Mesenchymal stem cell (in vitro differentiated cells and primary cell): Measurements from ENCODE around the gene POC1B.

Experiments
- DNase-seq: peaks from one replicate; pipeline ENCODE4 v3.0.0-alpha.2; 2013
- H2AFZ ChIP-seq: one replicate; pipeline ENCODE4 v1.6.1; 2013; ENCODE audit warnings: low read depth, mild to moderate bottlenecking, control low read depth, inconsistent platforms, low read length, moderate library complexity
- H2AK5ac ChIP-seq: 2 replicates; pipeline ENCODE4 v1.6.1; 2013; ENCODE audit warnings: low read length, moderate library complexity, mild to moderate bottlenecking, inconsistent platforms; ENCODE audit not compliant: severe bottlenecking
- H2BK120ac ChIP-seq: one replicate; pipeline ENCODE4 v1.6.1; 2013; ENCODE audit warnings: low read depth, mild to moderate bottlenecking, inconsistent platforms, low read length, moderate library complexity
- H2BK12ac ChIP-seq, 2 experiments: one replicate each; pipeline ENCODE4 v1.6.1; 2013; ENCODE audit warnings: inconsistent platforms in 2 of 2, low read length in 2 of 2, mild to moderate bottlenecking in 2 of 2, moderate library complexity in 2 of 2, control low read depth in 1 of 2
- H2BK15ac ChIP-seq: one replicate; pipeline ENCODE4 v1.6.1; 2013; ENCODE audit warnings: mild to moderate bottlenecking, low read depth, inconsistent platforms; ENCODE audit not compliant: poor library complexity, severe bottlenecking
- H2BK5ac ChIP-seq: 2 replicates; pipeline ENCODE4 v1.6.1; 2013; ENCODE audit warnings: low read depth, mild to moderate bottlenecking, low read length, control low read depth, inconsistent platforms; ENCODE audit not compliant: poor library complexity, severe bottlenecking
- H3K14ac ChIP-seq, 2 experiments: one replicate each; pipeline ENCODE4 v1.6.1; 2013; ENCODE audit warnings: inconsistent platforms in 2 of 2, low read length in 2 of 2, control low read depth in 1 of 2, mild to moderate bottlenecking in 1 of 2, moderate library complexity in 1 of 2
- H3K18ac ChIP-seq, 2 experiments: one replicate each; pipeline ENCODE4 v1.6.1; 2013; ENCODE audit warnings: inconsistent platforms in 2 of 2, low read length in 2 of 2, control low read depth in 1 of 2, low read depth in 1 of 2, mild to moderate bottlenecking in 1 of 2
- H3K23ac ChIP-seq, 2 experiments: one replicate each; pipeline ENCODE4 v1.6.1; 2013; ENCODE audit warnings: inconsistent platforms in 2 of 2, low read length in 2 of 2, mild to moderate bottlenecking in 2 of 2, moderate library complexity in 2 of 2, control low read depth in 1 of 2
- H3K27ac ChIP-seq: 2 replicates; pipeline ENCODE4 v1.5.1; 2013; ENCODE audit warnings: mild to moderate bottlenecking, moderate library complexity, low read length, control low read depth, inconsistent platforms; ENCODE audit not compliant: poor library complexity, severe bottlenecking
- H3K27me3 ChIP-seq, 2 experiments: 2 replicates each; pipeline versions ENCODE4 v1.6.1 to v1.7.0; 2013; ENCODE audit warnings: low read length in 2 of 2, mild to moderate bottlenecking in 2 of 2, moderate library complexity in 2 of 2, control low read depth in 1 of 2, inconsistent platforms in 1 of 2; ENCODE audit not compliant: control insufficient read depth in 1 of 2, insufficient read depth in 1 of 2
- H3K36me3 ChIP-seq, 2 experiments: 2 replicates each; pipeline versions ENCODE4 v1.6.1 to v1.7.0; 2013; ENCODE audit warnings: low read length in 2 of 2, control low read depth in 1 of 2, inconsistent platforms in 1 of 2, low read depth in 1 of 2, mild to moderate bottlenecking in 1 of 2; ENCODE audit not compliant: insufficient read depth in 2 of 2, control insufficient read depth in 1 of 2
- H3K4ac ChIP-seq, 2 experiments: one replicate each; pipeline ENCODE4 v1.6.1; 2013; ENCODE audit warnings: inconsistent platforms in 2 of 2, low read length in 2 of 2, mild to moderate bottlenecking in 2 of 2, moderate library complexity in 2 of 2, control low read depth in 1 of 2, low read depth in 1 of 2
- H3K4me1 ChIP-seq: 2 replicates; pipeline ENCODE4 v1.6.1; 2013; ENCODE audit warnings: low read depth, low read length, control low read depth; ENCODE audit not compliant: control insufficient read depth, insufficient read depth
- H3K4me2 ChIP-seq: 2 replicates; pipeline ENCODE4 v1.6.1; 2013; ENCODE audit warnings: low read length, mild to moderate bottlenecking, inconsistent platforms; ENCODE audit not compliant: poor library complexity, severe bottlenecking
- H3K4me3 ChIP-seq, 2 experiments: 2 replicates each; pipeline versions ENCODE4 v1.5.1 to v1.7.0; 2013; ENCODE audit warnings: low read length in 2 of 2, mild to moderate bottlenecking in 2 of 2, control low read depth in 1 of 2, low read depth in 1 of 2; ENCODE audit not compliant: insufficient read depth in 1 of 2
- H3K79me1 ChIP-seq: replicated peaks from 2 replicates; pipeline ENCODE4 v1.6.1; 2013; ENCODE audit warnings: mild to moderate bottlenecking, control low read depth, low read length, inconsistent platforms; ENCODE audit not compliant: poor library complexity, severe bottlenecking
- H3K9ac ChIP-seq: 2 replicates; pipeline ENCODE4 v1.7.0; 2013; ENCODE audit warnings: mild to moderate bottlenecking, low read length, moderate library complexity
- H3K9me3 ChIP-seq: 2 replicates; pipeline ENCODE4 v1.7.0; 2013; ENCODE audit warnings: mild to moderate bottlenecking, low read length; ENCODE audit not compliant: control insufficient read depth
- H4K8ac ChIP-seq: one replicate; pipeline ENCODE4 v1.6.1; 2013; ENCODE audit warnings: inconsistent platforms, mild to moderate bottlenecking, low read length, moderate library complexity
- H4K91ac ChIP-seq: one replicate; pipeline ENCODE4 v1.6.1; 2013; ENCODE audit warnings: mild to moderate bottlenecking, low read length, inconsistent platforms
- WGBS: methylation state at CpG from one replicate; pipeline ENCODE4 v1.1.7; 2013; ENCODE audit warnings: mixed read lengths; 5-methylcytosine and 5-hydroxymethylcytosine counted together

POC1B gene

GRCh38 chr12:89476232-89476631 is 49.6 kb downstream of the POC1B start:
- no peak overlapping the region for H3K14ac ChIP-seq
- H2AFZ ChIP-seq = no peak overlapping the region
- no peaks in the 10 kb centered on the region for H3K36me3 ChIP-seq
- no peak overlapping the region for H4K91ac ChIP-seq
- H3K4me3 ChIP-seq = no peak overlapping the region
- H2BK120ac ChIP-seq = no peak overlapping the region
- no peak overlapping the region for H3K18ac ChIP-seq
- no peak for DNase-seq
- no peak overlapping the region for H4K8ac ChIP-seq
- no peak overlapping the region for H2AK5ac ChIP-seq
- H3K23ac ChIP-seq = no peak overlapping the region
- H3K4ac ChIP-seq = no peak overlapping the region
- no peak overlapping the region for H2BK15ac ChIP-seq
- H3K27me3 ChIP-seq = no peaks in the 10 kb centered on the region
- H3K79me1 ChIP-seq = peaks cover 1% of the 10 kb centered on the region
- H3K9me3 ChIP-seq = no peaks in the 10 kb centered on the region
- 97% methylated on average over 3 of the region's 3 CpGs for WGBS
- H2BK5ac ChIP-seq = no peak overlapping the region
- no peak overlapping the region for H3K9ac ChIP-seq
- H2BK12ac ChIP-seq = no peak overlapping the region
- H3K4me1 ChIP-seq = no peaks in the 10 kb centered on the region
- no peak overlapping the region for H3K4me2 ChIP-seq
- H3K27ac ChIP-seq = no peak overlapping the region

GRCh38 chr12:89475203-89475990 is 50.5 kb downstream of the POC1B start:
- 33% methylated on average over 1 of the region's 6 CpGs for WGBS
- Histone ChIP-seq H4K8ac (peak overlapping the region; percentile 24), H2BK120ac (no peak overlapping the region), H2BK15ac (no peak overlapping the region), H2BK12ac (no peak overlapping the region), H3K4me3 (no peak overlapping the region), H3K36me3 (no peaks in the 10 kb centered on the region), H3K27me3 (no peaks in the 10 kb centered on the region), H3K9ac (no peak overlapping the region), H3K23ac (no peak overlapping the region), H2AK5ac (no peak overlapping the region), H3K14ac (no peak overlapping the region), H3K79me1 (peaks cover 1% of the 10 kb centered on the region), H4K91ac (no peak overlapping the region), H3K18ac (no peak overlapping the region), H3K9me3 (no peaks in the 10 kb centered on the region), H3K4ac (no peak overlapping the region), H2AFZ (no peak overlapping the region), H3K4me2 (no peak overlapping the region), H3K27ac (no peak overlapping the region), H3K4me1 (no peaks in the 10 kb centered on the region), H2BK5ac (no peak overlapping the region)
- no peak for DNase-seq

- Histone ChIP-seq H2AFZ (no peak overlapping the region), H3K9me3 (no peaks in the 10 kb centered on the region), H3K36me3 (no peaks in the 10 kb centered on the region), H3K14ac (no peak overlapping the region), H2BK15ac (no peak overlapping the region), H2BK5ac (no peak overlapping the region), H2BK120ac (no peak overlapping the region), H3K27me3 (no peaks in the 10 kb centered on the region), H3K4me3 (no peak overlapping the region), H3K4ac (no peak overlapping the region), H3K18ac (no peak overlapping the region), H4K8ac (no peak overlapping the region), H2AK5ac (no peak overlapping the region), H3K4me2 (no peak overlapping the region), H3K27ac (no peak overlapping the region), H3K23ac (no peak overlapping the region), H4K91ac (no peak overlapping the region), H3K9ac (no peak overlapping the region), H3K79me1 (peaks cover 1% of the 10 kb centered on the region), H3K4me1 (no peaks in the 10 kb centered on the region), H2BK12ac (no peak overlapping the region)
- peak; percentile 36 for DNase-seq
- WGBS = 6% methylated on average over 1 of the region's 1 CpG
Measured at GRCh38 chr12:89474615-89475014, 51.2 kb downstream of the POC1B start.

- H3K4me2 ChIP-seq = no peak overlapping the region
- no peak overlapping the region for H2AFZ ChIP-seq
- peak; percentile 18 for DNase-seq
- no peak overlapping the region for H2BK12ac ChIP-seq
- H3K4ac ChIP-seq = no peak overlapping the region
- H2BK120ac ChIP-seq = no peak overlapping the region
- no peak overlapping the region for H2BK5ac ChIP-seq
- H3K4me3 ChIP-seq = no peak overlapping the region
- H3K27ac ChIP-seq = no peak overlapping the region
- no peak overlapping the region for H2BK15ac ChIP-seq
- H3K36me3 ChIP-seq = no peaks in the 10 kb centered on the region
- no peak overlapping the region for H4K8ac ChIP-seq
- peaks cover 2% of the 10 kb centered on the region for H3K4me1 ChIP-seq
- no peaks in the 10 kb centered on the region for H3K9me3 ChIP-seq
- 88% methylated on average over 1 of the region's 2 CpGs for WGBS
- H2AK5ac ChIP-seq = no peak overlapping the region
- H3K27me3 ChIP-seq = no peaks in the 10 kb centered on the region
- H3K14ac ChIP-seq = no peak overlapping the region
- H4K91ac ChIP-seq = no peak overlapping the region
- H3K9ac ChIP-seq = peak overlapping the region; percentile 65
- H3K18ac ChIP-seq = no peak overlapping the region
- no peaks in the 10 kb centered on the region for H3K79me1 ChIP-seq
- H3K23ac ChIP-seq = no peak overlapping the region
Measured at GRCh38 chr12:89472508-89472907, 53.3 kb downstream of the POC1B start.
